IPS-18a (cell line): ENCODE results near the gene GOLGA8G.
"Not testable (repeated sequence)": the region's sequence is repeated elsewhere in the genome, so short reads cannot be mapped to it uniquely, and the experiment has no call there.

Experiments used
- H3K27ac ChIP-seq: one replicate; pipeline ENCODE4 v1.5.1; 2013; ENCODE audit warnings: low read length
- H3K27me3 ChIP-seq: one replicate; pipeline ENCODE4 v1.6.1; 2013; ENCODE audit warnings: mild to moderate bottlenecking, low read length; ENCODE audit not compliant: control insufficient read depth, insufficient read depth
- H3K36me3 ChIP-seq: one replicate; pipeline ENCODE4 v1.6.1; 2013; ENCODE audit warnings: low read depth, low read length; ENCODE audit not compliant: control insufficient read depth
- H3K4me1 ChIP-seq: one replicate; pipeline ENCODE4 v1.6.1; 2013; ENCODE audit warnings: low read depth, low read length; ENCODE audit not compliant: control insufficient read depth
- H3K4me3 ChIP-seq: one replicate; pipeline ENCODE4 v1.5.1; 2013; ENCODE audit warnings: low read length
- H3K9ac ChIP-seq: one replicate; pipeline ENCODE4 v1.6.1; 2013; ENCODE audit warnings: mild to moderate bottlenecking, low read length, moderate library complexity
- H3K9me3 ChIP-seq: one replicate; pipeline ENCODE4 v1.6.1; 2013; ENCODE audit warnings: low read depth, low read length; ENCODE audit not compliant: control insufficient read depth

The GOLGA8G gene, protein sequence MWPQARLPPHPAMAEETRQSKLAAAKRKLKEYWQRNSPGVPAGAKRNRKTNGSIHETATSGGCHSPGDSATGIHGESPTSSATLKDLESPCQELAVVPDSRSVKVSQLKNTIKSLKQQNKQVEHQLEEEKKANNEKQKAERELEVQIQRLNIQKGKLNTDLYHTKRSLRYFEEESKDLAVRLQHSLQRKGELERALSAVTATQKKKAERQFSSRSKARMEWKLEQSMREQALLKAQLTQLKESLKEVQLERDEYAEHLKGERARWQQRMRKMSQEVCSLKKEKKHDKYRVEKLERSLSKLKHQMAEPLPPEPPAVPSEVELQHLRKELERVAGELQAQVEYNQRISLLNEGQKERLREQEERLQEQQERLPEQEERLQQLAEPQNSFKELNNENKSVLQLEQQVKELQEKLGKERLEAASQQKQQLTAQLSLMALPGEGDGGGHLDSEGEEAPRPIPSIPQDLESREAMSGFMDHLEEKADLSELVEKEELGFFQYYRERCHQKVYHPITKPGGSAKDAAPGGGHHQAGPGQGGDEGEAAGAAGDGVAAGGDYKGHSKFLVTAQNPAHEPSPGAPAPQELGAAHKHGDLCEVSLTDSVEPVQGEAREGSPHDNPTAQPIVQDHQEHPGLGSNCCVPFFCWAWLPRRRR

DNA sequence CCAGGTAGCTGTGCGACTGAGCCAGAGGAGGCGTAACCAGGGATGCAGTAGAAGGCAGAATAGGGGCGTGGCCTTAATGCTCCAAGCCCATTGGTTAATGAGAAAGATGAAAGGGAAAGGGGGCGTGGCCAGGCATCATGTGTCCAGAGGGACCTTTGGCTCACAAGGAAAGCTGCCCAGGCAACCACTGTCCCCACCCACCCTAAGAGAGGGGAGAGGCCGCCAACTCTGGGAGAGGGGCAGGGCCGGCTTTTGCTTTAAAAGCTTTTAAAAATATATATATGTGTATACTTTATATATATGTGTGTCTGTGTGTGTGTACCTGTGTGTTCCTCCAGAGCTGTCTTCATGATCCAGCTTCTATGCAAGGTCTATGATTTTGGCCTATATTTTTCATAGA is at the start of gene GOLGA8G:
Gene GOLGA8G, minus strand, starts transcription at position 18 of the 400 bp plus-strand sequence. CDS start 62 bp downstream, outside the sequence.
- H3K9me3 ChIP-seq, H3K9ac ChIP-seq, H3K27ac ChIP-seq, H3K4me3 ChIP-seq, H3K4me1 ChIP-seq, H3K27me3 ChIP-seq, H3K36me3 ChIP-seq: not testable (repeated sequence)

DNA sequence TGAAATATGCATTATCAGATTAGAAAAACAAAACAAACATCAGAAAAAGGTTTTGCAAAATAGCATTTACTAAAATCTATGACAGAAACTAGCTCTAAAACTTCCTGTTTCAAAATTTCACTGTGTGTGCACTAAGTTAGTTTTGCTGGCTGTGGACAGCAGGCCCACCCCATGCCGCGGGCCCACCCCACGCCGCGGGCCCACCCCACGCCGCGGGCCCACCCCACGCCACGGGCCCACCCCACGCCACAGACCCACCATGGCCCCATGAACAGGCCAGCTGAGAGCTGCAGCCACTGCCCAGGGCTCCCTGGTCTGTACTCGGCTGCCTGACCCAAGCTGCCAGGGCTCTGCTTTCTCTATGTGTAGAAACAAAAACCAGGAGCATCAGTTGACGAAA is 40.6 kb upstream of the GOLGA8G start:
- H3K4me1 ChIP-seq, H3K27ac ChIP-seq, H3K27me3 ChIP-seq, H3K36me3 ChIP-seq, H3K9ac ChIP-seq, H3K9me3 ChIP-seq, H3K4me3 ChIP-seq: not testable (repeated sequence)

DNA sequence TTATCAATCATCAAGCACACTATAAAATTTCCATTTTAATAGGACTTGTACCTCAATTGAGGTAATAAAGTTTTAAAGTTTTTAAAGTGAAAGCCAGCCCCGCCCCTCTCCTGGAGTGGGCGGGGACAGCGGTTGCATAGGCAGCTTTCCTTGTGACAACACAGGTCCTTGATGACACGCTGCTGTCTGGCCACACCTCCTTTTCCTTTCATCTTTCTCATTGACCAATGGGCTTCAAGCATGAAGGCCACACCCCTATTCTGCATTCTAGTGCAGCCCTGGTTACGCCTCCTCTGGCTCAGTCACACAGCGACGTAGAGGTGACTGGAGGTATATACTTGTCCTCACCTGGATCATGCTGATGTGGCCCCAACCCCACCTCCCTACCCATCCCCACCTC is 20.5 kb upstream of the GOLGA8G start, which contains the start of gene GOLGA6L25:
Gene GOLGA6L25, plus strand, starts transcription at position 301 of the 400 bp plus-strand sequence. Its CDS starts 61 bp downstream, at position 362.
- not testable (repeated sequence) for H3K27me3 ChIP-seq, H3K4me3 ChIP-seq, H3K27ac ChIP-seq, H3K9me3 ChIP-seq, H3K9ac ChIP-seq, H3K36me3 ChIP-seq, H3K4me1 ChIP-seq

DNA sequence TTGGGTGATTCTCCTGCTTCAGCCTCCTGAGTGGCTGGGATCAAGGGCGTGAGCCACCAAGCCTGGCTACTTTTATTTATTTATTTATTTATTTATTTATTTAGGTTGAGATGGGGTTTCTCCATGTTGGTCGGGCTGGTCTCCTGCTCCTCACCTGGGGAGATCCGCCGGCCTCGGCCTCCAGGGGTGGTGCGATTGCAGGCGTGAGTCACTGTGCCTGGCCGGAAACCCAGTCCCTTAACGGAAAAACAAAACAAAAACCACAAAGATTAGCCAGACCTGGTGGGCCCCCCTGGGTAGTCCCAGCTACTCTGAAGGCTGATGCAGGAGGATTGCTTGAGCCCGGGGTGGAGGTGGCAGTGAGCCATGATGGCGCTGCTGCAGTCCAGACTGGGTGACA is 17.6 kb downstream of the GOLGA8G start:
- not testable (repeated sequence) for H3K9me3 ChIP-seq, H3K36me3 ChIP-seq, H3K4me3 ChIP-seq, H3K27ac ChIP-seq, H3K9ac ChIP-seq, H3K27me3 ChIP-seq, H3K4me1 ChIP-seq

DNA sequence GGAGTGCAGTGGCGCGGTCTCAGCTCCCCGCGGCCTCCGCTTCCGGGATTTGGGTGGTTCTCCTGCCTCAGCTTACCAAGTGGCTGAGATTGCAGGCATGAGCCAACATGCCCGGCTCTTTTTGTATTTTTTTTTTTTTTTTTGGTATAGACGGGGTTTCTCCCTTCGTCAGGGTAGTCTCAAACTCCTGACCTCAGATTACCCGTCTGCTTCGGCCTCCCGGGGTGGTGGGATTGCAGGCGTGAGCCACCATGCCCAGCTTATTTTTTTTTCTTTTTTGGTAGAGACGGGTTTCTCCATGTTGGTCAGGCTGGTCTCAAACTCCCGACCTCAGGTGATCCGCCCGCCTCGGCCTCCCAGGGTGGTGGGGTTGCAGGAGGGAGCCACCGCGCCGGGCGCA is 18.6 kb downstream of the GOLGA8G start:
- not testable (repeated sequence) for H3K4me1 ChIP-seq, H3K9me3 ChIP-seq, H3K36me3 ChIP-seq, H3K27ac ChIP-seq, H3K9ac ChIP-seq, H3K27me3 ChIP-seq, H3K4me3 ChIP-seq

DNA sequence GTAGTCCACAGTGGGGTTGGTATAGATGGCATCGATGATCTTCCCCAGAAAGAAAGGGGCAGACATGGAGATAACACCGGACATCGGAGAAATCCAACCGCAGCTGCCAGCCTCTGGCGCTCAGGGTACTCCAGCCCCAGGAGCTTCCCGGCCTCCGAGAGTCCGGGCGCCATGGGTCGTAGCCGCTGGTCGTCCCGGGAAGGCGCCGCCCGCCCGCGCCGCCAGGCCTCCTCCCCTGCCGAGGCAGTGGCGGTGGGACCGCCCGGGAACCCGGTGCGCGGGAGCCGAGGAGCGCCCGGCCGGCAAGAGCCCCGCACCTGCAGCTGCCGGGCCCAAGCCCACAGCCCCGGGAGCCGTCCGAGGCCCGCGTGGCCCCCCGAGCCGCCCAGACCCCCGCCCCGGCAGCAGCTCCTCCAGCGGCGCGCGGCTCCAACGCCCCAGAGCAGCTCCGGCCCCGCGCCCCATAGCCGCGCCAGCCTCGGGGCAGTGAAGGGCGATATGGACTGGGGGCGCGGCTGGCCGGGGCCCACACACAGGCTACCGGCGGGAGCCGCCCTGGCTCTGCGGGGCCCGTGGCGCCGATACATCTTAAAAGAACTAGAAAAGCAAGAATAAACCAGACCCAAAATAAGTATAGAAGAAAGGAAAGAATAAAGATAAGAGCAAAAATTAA is 24.4 kb downstream of the GOLGA8G start:
- not testable (repeated sequence) for H3K36me3 ChIP-seq, H3K9me3 ChIP-seq, H3K27ac ChIP-seq, H3K27me3 ChIP-seq, H3K9ac ChIP-seq, H3K4me3 ChIP-seq, H3K4me1 ChIP-seq

DNA sequence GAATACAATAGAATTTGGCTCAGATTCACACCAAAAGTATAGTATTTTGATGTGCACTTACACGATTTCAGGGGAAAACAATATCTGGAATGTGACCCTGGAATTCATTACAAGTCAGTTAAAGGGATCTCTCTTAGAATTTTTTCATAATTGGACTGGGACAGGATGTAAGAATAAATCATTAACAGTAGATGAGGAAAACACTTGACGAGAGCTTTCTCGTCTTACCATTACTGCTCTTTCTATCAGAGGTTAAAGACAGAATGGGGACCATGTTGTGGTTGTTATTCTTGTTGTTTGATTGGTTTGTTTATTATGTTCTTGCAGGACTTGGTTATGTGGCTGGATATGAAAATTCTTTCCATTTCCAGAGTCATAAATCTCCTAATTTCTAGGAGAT is 51.4 kb downstream of the GOLGA8G start:
- not testable (repeated sequence) for H3K4me1 ChIP-seq, H3K27me3 ChIP-seq, H3K27ac ChIP-seq, H3K36me3 ChIP-seq, H3K9ac ChIP-seq, H3K9me3 ChIP-seq, H3K4me3 ChIP-seq
